Endothelial cell (in vitro differentiated cells): ENCODE measurements around the gene THSD4. TPM values are rescaled to one million over a fixed set of nuclear protein-coding genes. Genes with fewer than 3 reads are reported as not detected.

Experiments
- DNase-seq: peaks from one replicate; pipeline ENCODE4 v3.0.0; 2021; ENCODE audit warnings: low spot score
- H3K27ac Mint-ChIP-seq: one replicate; pipeline ENCODE4 v1.8.0; 2021; ENCODE audit warnings: mixed read lengths, inconsistent platforms; ENCODE audit not compliant: unreplicated experiment
- H3K27me3 Mint-ChIP-seq: one replicate; pipeline ENCODE4 v1.8.0; 2021; ENCODE audit warnings: mild to moderate bottlenecking, moderate library complexity, mixed read lengths, inconsistent platforms; ENCODE audit not compliant: unreplicated experiment
- H3K36me3 Mint-ChIP-seq: one replicate; pipeline ENCODE4 v1.8.0; 2021; ENCODE audit warnings: mild to moderate bottlenecking, low read depth, mixed read lengths, inconsistent platforms; ENCODE audit not compliant: unreplicated experiment
- H3K4me1 Mint-ChIP-seq: one replicate; pipeline ENCODE4 v1.8.0; 2021; ENCODE audit warnings: mild to moderate bottlenecking, mixed read lengths, inconsistent platforms; ENCODE audit not compliant: unreplicated experiment
- H3K4me3 Mint-ChIP-seq: one replicate; pipeline ENCODE4 v1.8.0; 2021; ENCODE audit warnings: mild to moderate bottlenecking, mixed read lengths, inconsistent platforms; ENCODE audit not compliant: unreplicated experiment
- H3K9me3 Mint-ChIP-seq: one replicate; pipeline ENCODE4 v1.8.0; 2021; ENCODE audit warnings: mixed read lengths, inconsistent platforms; ENCODE audit not compliant: unreplicated experiment
- total RNA-seq: library from RNA; stranded (reverse); fragmentation: NEBNext Ultra II Directional; extraction: Animal tissue kit (Norgen Biotek cat#: 25700); gene quantifications from one replicate; pipeline ENCODE4 v1.2.1, GENCODE V29; 2021; ENCODE audit not compliant: unreplicated experiment
- TF ChIP-seq, protein P1 (sequence below): fragments of 200-600 bp; sonication (generic); IDR thresholded peaks from one replicate; pipeline ENCODE4 v1.5.0; 2021; ENCODE audit warnings: antibody characterized with exemption; ENCODE audit not compliant: unreplicated experiment

Gene THSD4
- total RNA-seq, 1 donor from 2014 or later, result 0.92 TPM

DNA sequence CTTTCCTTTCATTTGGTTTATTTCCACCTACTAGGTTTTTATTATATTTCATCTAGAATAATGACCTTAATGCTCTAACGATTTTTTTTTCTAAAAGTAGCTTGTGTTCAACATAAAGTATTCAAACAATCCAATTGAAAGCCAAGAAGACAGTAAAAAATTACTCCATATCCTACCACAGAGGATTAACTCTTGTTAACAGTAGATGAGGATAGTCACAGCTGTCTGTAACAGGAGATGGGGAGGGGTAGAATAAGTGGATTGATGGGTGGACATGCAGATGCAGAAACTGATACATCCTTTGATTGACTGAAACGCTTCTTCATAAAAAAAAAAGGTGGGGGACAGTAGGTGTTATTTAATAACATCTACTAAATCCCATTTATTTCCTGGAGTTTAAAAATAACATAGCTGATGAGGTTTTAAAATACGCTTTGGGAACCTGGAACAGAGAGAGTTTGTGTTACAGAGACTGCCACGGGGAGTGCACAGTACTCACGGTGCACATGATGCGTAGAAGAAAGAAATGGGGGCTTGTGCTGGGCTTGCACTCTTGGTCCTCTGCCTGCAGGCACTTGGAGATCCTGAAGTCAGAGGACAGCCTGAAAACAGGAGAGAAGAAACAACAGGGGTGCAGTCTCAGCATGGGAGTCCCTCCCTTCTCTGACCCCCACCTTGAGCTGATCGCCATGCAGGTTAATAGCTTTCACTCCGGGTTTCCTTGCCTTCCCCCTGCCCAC lies 226.7 kb downstream of the THSD4 start:
- Mint-ChIP-seq H3K36me3 (no peaks in the 10 kb centered on the region), H3K4me1 (no peaks in the 10 kb centered on the region), H3K27me3 (no peaks in the 10 kb centered on the region), H3K9me3 (no peaks in the 10 kb centered on the region), H3K4me3 (no peak overlapping the region), H3K27ac (no peak overlapping the region)
- TF ChIP-seq, protein P1, sequence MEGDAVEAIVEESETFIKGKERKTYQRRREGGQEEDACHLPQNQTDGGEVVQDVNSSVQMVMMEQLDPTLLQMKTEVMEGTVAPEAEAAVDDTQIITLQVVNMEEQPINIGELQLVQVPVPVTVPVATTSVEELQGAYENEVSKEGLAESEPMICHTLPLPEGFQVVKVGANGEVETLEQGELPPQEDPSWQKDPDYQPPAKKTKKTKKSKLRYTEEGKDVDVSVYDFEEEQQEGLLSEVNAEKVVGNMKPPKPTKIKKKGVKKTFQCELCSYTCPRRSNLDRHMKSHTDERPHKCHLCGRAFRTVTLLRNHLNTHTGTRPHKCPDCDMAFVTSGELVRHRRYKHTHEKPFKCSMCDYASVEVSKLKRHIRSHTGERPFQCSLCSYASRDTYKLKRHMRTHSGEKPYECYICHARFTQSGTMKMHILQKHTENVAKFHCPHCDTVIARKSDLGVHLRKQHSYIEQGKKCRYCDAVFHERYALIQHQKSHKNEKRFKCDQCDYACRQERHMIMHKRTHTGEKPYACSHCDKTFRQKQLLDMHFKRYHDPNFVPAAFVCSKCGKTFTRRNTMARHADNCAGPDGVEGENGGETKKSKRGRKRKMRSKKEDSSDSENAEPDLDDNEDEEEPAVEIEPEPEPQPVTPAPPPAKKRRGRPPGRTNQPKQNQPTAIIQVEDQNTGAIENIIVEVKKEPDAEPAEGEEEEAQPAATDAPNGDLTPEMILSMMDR, result no peak
- DNase-seq, result no peak

DNA sequence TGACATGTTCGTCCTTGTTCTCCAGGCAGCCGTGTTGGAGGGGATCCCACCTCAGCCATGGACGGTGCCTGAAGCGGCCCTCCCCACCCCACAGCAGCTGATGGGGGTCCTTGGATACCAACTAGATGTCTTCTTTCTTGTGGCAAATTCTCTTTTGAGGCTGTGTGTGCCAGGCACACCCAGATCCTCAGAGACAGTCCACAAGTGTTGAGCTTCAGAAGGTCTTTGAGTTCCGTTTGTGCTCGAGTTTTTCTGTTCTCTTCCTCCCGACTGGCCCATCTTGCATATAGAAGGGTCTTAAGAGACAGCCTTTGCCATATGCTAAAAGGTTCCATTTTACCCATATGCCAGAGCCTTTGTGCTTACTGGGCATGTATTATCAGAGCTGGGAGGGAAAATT lies 227.4 kb downstream of the THSD4 start:
- Mint-ChIP-seq H3K4me3 (no peak overlapping the region), H3K9me3 (no peaks in the 10 kb centered on the region)

DNA sequence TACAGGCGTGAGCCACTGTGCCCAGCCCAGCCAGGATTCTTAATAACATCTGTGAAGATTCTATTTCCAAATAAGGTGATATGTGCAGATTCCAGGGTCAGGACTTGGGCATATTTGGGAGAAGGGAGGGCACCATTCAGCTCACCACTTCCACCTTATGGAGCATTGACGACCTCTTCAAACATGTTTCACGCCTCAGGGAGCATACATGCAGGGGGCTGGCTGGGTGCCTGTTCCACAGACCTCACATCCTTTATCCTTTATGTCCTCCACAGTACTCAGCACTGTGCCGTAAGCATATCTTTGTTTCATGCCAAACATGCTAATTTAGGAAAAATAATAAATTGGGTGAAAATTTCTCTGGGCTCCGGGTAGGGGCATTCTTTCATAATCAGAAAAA lies 229.0 kb downstream of the THSD4 start:
- Mint-ChIP-seq H3K27ac (no peak overlapping the region), H3K4me1 (no peaks in the 10 kb centered on the region), H3K4me3 (no peak overlapping the region), H3K27me3 (no peaks in the 10 kb centered on the region), H3K9me3 (no peaks in the 10 kb centered on the region), H3K36me3 (no peaks in the 10 kb centered on the region)
- DNase-seq, result no peak
- TF ChIP-seq, protein P1, result no peak

More for the DNA sequence above, 227.4 kb downstream of the THSD4 start:
- no peak for DNase-seq
- Mint-ChIP-seq H3K27me3 (no peaks in the 10 kb centered on the region), H3K27ac (no peak overlapping the region), H3K36me3 (no peaks in the 10 kb centered on the region), H3K4me1 (no peaks in the 10 kb centered on the region)
- TF ChIP-seq, protein P1, result no peak

DNA sequence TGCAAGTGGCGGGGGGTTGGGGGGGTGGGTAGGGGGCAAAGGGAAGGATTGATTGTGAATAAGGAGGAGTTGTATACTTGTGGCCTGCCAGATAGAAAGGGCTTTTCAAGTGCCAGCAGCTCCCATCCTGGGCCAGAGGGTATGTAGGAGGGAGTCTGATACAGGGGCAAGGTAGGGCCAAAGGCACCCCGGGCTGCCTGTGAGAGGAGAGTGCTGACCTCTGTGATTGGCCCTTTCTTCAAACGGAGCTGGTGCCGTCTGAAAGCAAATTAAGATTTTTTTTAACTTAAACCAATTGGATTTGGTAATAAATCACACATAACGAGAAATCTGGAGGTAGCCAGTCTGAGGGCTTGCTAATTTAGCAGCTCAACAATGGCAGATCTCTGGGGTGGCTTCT lies 229.9 kb downstream of the THSD4 start:
- Mint-ChIP-seq H3K4me1 (no peaks in the 10 kb centered on the region), H3K27ac (no peak overlapping the region), H3K36me3 (no peaks in the 10 kb centered on the region), H3K27me3 (no peaks in the 10 kb centered on the region), H3K9me3 (no peaks in the 10 kb centered on the region), H3K4me3 (no peak overlapping the region)
- TF ChIP-seq, protein P1, result no peak
- DNase-seq, result no peak

DNA sequence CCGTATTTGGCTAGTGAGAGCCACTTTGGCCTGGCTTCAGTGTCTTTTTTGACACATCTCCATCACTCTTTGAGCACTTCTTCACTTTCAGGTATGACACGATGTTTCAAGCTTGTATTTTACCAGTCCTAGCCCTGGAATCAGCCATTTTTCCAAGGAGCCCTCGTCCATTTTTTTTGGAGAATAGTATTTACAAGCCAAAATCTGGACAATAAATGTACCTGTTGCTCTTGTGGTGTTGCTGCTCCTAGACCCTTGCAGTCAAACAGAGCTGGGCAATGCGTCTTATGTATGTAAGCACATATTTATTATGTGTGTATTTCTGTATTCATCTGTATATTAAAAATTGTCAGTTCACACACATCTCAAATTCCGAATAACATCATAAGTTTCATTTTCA lies 231.2 kb downstream of the THSD4 start:
- no peaks in the 10 kb centered on the region for H3K27me3 Mint-ChIP-seq
- no peak overlapping the region for H3K27ac Mint-ChIP-seq
- DNase-seq, result no peak
- no peak overlapping the region for H3K4me3 Mint-ChIP-seq
- TF ChIP-seq, protein P1, result no peak
- H3K9me3 Mint-ChIP-seq, result no peaks in the 10 kb centered on the region
- no peaks in the 10 kb centered on the region for H3K4me1 Mint-ChIP-seq
- H3K36me3 Mint-ChIP-seq, result no peaks in the 10 kb centered on the region
